ENCODE results near the gene NANS.

Gene NANS

DNA sequence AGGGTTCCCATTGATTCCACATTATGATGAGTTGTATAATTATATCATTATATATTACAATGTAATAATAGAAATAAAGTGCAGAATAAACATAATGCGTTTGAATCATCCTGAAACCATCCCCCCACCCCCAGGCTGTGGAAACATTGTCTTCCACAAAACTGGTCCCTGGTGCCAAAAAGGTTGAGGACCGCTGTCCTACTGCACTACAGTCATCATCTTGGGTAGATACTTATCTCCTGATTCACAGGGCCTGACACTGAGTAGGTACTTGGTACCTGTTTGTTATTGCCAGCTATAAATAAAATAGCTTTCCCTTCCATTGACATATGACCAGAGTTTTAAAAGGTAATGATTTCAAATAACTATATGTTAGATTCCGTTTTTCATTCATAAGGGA lies 47.8 kb upstream of the NANS start (continued):
- TF ChIP-seq, protein P1, sequence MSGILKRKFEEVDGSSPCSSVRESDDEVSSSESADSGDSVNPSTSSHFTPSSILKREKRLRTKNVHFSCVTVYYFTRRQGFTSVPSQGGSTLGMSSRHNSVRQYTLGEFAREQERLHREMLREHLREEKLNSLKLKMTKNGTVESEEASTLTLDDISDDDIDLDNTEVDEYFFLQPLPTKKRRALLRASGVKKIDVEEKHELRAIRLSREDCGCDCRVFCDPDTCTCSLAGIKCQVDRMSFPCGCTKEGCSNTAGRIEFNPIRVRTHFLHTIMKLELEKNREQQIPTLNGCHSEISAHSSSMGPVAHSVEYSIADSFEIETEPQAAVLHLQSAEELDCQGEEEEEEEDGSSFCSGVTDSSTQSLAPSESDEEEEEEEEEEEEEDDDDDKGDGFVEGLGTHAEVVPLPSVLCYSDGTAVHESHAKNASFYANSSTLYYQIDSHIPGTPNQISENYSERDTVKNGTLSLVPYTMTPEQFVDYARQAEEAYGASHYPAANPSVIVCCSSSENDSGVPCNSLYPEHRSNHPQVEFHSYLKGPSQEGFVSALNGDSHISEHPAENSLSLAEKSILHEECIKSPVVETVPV (CRISPR knock-in tag; IDR thresholded peaks at IDR 0.05), result no peak
- TF ChIP-seq ZNF8 (CRISPR knock-in tag; IDR thresholded peaks at IDR 0.05) (no peak), POU6F1 (CRISPR knock-in tag; IDR thresholded peaks at IDR 0.05; ENCODE audit: borderline replicate concordance, low read depth) (no peak), ARNTL (CRISPR knock-in tag; IDR thresholded peaks at IDR 0.05; ENCODE audit: borderline replicate concordance, low read depth) (no peak), ISL1 (CRISPR knock-in tag; IDR thresholded peaks at IDR 0.05) (no peak), ZNF70 (CRISPR knock-in tag; IDR thresholded peaks at IDR 0.05) (no peak)

DNA sequence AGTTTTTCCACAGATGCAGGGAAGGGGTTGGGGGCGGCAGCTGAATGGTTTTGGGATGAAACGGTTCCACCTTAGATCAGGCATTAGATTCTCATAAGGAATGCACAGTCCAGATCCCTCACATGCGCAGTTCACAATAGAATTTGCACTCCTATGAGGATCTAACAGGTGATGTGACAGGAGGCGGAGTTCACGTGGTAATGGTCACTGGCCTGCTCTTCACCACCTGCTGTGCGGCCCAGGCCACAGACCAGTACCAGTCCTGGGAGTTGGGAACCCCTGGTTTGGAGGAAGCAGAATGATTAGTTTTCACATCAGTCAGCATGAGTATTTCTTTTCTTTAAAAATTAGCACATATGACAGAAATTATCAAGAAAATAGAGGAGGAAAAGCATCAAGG lies 47.1 kb upstream of the NANS start:
- ATAC-seq, result no peak
- no peak for TF ChIP-seq ISL1 (CRISPR knock-in tag; IDR thresholded peaks at IDR 0.05)
- TF ChIP-seq, protein P2, sequence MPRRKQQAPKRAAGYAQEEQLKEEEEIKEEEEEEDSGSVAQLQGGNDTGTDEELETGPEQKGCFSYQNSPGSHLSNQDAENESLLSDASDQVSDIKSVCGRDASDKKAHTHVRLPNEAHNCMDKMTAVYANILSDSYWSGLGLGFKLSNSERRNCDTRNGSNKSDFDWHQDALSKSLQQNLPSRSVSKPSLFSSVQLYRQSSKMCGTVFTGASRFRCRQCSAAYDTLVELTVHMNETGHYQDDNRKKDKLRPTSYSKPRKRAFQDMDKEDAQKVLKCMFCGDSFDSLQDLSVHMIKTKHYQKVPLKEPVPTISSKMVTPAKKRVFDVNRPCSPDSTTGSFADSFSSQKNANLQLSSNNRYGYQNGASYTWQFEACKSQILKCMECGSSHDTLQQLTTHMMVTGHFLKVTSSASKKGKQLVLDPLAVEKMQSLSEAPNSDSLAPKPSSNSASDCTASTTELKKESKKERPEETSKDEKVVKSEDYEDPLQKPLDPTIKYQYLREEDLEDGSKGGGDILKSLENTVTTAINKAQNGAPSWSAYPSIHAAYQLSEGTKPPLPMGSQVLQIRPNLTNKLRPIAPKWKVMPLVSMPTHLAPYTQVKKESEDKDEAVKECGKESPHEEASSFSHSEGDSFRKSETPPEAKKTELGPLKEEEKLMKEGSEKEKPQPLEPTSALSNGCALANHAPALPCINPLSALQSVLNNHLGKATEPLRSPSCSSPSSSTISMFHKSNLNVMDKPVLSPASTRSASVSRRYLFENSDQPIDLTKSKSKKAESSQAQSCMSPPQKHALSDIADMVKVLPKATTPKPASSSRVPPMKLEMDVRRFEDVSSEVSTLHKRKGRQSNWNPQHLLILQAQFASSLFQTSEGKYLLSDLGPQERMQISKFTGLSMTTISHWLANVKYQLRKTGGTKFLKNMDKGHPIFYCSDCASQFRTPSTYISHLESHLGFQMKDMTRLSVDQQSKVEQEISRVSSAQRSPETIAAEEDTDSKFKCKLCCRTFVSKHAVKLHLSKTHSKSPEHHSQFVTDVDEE (CRISPR knock-in tag; IDR thresholded peaks at IDR 0.05), result no peak
- no peak for TF ChIP-seq POU6F1 (CRISPR knock-in tag; IDR thresholded peaks at IDR 0.05; ENCODE audit: borderline replicate concordance, low read depth)
- no peak for TF ChIP-seq ZFP3 (CRISPR knock-in tag; IDR thresholded peaks at IDR 0.05)
- no peak for TF ChIP-seq PATZ1 (CRISPR knock-in tag; IDR thresholded peaks at IDR 0.05; ENCODE audit: borderline replicate concordance)
- TF ChIP-seq TCF4 (CRISPR knock-in tag; IDR thresholded peaks at IDR 0.05; ENCODE audit: borderline replicate concordance), result no peak

GRCh38 chr9:98009936-98010335 lies 46.6 kb upstream of the NANS start:
- ATAC-seq, result no peak
- TF ChIP-seq BACH2 (CRISPR knock-in tag; IDR thresholded peaks at IDR 0.05; ENCODE audit: borderline replicate concordance), result no peak
- no peak for TF ChIP-seq TOX (CRISPR knock-in tag; IDR thresholded peaks at IDR 0.05; ENCODE audit: borderline replicate concordance)
- no peak for TF ChIP-seq ESRRG (CRISPR knock-in tag; IDR thresholded peaks at IDR 0.05)
- no peak for TF ChIP-seq OSR1 (CRISPR knock-in tag; IDR thresholded peaks at IDR 0.05)
- no peak for TF ChIP-seq POU6F1 (CRISPR knock-in tag; IDR thresholded peaks at IDR 0.05; ENCODE audit: borderline replicate concordance, low read depth)
- no peak for TF ChIP-seq GLIS3 (CRISPR knock-in tag; IDR thresholded peaks at IDR 0.05)
- no peak for TF ChIP-seq ARNTL (CRISPR knock-in tag; IDR thresholded peaks at IDR 0.05; ENCODE audit: borderline replicate concordance, low read depth)
- no peak for TF ChIP-seq SNAI2 (CRISPR knock-in tag; IDR thresholded peaks at IDR 0.05)
- TF ChIP-seq RARB (CRISPR knock-in tag; IDR thresholded peaks at IDR 0.05), result no peak
- TF ChIP-seq PPARA (CRISPR knock-in tag; IDR thresholded peaks at IDR 0.05; ENCODE audit: borderline replicate concordance), result no peak
